GM21423 (cell line): Measurements from ENCODE around the gene MAP7D2.

Experiments used
- ATAC-seq: cut with Tn5 transposase; IDR thresholded peaks from one replicate; pipeline ENCODE4 v1.9.1; 2021; ENCODE audit warnings: mild to moderate bottlenecking, moderate library complexity; ENCODE audit not compliant: unreplicated experiment

MAP7D2 gene

DNA sequence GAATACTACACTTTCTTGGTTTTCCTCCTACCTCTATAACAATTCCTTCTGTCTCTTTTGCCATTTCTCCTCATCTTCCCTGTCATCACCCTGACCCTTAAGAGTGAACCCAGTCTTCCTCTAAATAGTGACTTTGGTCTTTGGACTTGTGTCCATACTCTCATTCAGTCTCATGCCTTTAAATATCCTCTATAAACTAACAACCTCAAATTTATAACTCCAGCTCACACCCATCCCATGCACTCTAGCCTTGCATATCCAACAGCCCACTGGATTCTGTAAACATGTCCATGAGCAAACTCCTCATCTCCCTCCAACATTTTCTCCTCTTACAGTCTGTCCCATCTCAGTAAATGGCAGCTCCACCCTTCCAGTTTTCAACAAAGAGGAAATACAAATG lies 140.9 kb downstream of the MAP7D2 start:
- no peak for ATAC-seq

GRCh38 chrX:19972984-19973383 lies 143.7 kb downstream of the MAP7D2 start:
- ATAC-seq = no peak

GRCh38 chrX:19968276-19968675 lies 148.4 kb downstream of the MAP7D2 start:
- no peak for ATAC-seq

DNA sequence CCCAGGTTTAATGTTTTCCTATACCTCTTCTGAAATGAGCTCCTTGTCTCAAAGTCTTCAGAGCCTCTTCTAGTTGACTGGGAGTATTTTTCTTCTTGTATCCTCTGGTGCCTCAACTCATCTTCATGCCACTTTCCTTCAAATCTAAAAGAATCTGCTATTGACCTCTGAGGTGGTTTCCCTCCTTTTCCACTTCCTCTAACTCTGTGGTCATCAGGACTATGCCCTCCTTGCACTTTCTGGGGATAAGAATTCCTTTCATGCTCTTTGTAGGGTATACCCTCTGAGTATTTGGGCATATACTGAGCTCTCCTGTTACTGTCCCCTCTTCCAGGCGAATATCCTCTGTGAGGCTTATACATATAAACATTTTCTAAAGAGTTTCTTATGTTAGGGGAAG lies 150.7 kb downstream of the MAP7D2 start:
- no peak for ATAC-seq

DNA sequence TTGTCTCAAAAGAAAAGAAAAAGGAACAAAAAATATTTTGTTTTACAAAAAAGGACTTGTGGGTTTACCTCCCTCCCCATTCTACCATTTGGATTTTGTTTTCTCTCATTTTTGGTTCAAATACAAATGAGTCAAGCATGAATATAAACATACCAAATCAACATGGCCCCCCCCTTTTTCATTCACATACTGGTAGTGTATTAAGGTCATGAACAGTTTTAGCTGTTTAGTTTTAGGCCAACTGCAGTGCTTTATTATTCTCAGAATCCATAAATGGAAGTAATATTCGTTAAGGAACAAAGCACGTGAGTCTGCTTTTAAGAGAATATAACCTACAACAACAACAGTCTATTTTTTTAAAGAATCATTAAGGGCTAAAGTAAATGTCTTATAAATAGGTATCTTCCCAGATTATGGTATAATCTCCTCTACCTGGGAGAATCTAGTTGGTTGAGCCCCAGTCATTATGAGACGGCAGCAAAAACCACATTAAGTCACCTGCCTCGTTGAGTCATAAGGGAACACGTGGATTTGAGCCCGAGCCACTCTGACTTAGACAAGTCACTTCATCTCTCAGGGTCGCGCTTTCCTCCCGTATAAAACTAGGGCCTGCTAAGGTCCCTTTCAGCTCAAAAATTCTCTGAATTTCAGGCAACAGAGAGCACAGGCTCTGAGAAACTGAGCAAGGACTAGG lies 152.5 kb downstream of the MAP7D2 start:
- ATAC-seq = no peak

DNA sequence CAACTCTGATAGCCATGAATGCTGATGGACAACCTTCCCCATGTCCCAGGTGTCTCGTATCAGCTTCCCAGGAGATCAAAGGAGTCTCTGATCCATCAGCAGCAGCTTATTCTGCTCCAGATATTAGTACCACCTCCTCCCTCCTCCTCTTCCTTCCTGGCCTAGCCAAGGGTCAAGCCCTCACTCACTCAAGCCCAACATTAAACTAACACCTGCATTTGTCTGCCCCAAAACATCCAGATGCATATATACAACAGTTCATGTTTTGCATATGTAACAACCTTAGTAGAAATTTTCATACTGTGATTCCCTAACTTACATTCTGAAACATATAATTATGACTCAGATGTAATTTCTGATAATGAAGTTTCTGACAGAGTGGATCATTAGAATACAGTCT lies 155.8 kb downstream of the MAP7D2 start:
- no peak for ATAC-seq

DNA sequence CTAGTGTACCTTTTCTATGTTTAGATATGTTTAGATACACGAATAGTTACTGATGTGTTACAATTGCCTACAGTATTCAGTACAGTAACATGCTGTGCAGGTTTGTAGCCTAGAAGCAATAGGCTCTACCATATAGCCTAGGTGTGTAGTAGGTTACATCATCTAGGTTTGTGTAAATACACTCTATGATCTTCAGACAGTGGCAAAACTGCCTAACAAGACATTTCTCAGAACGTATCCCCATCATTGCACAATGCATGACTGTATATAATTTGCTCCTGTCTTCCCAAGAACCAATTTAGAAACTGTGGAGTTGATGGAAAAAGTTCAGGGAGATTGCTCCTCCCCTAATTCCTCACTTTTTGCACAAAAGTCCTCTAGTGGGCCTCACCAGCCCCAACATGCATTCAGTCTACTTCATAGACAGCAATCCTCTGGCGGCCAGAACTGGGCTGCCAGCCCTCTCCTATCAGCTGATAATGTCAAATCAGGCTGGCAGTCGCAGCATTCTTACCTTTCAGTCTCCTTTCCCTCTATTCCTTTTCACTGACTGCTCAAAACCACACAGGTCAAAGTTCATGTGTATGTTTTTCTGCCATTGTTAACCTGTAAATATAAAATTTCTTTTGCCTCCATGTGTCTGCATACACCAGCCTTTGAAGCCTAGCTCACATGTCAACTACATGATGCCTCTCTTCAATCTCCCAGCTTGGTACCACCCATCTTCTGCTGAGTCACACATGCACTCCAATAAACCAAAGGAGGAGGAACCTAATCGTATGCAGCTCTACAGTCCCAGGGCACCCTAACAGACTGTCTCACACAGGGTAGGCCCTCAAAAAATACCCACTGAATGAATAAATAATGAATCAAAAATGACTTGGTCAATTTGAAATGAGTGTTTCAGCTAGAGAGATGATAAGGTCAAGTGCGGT lies 157.9 kb downstream of the MAP7D2 start:
- ATAC-seq = no peak

DNA sequence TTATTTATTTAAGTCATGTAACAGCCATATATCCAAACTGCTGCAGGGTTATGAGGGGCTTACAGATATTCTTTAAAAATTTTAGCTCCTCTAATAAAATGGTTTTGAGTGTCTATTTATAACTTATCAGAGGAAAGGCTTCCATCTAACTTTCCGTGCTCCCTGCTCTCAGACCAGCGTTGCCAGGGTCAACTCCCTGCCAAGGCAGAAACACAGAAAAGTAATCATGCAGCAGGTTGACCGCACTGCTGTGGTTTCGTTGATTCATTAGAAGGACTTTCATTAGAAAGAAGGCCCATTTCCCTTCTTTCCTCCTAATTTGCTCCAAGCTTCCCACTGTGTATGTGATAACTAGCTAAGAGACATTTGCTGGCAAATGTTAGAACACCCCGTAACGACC lies 159.8 kb downstream of the MAP7D2 start:
- ATAC-seq = no peak
